HUES48 (cell line): ENCODE results near the gene FITM1.

Experiments used
- H3K27ac ChIP-seq: one replicate; pipeline ENCODE4 v1.7.0; 2013; ENCODE audit warnings: low read depth, low read length, inconsistent platforms
- H3K27me3 ChIP-seq: 2 replicates; pipeline ENCODE4 v1.6.1; 2013; ENCODE audit warnings: mild to moderate bottlenecking, low read length; ENCODE audit not compliant: control insufficient read depth, insufficient read depth
- H3K36me3 ChIP-seq: 2 replicates; pipeline ENCODE4 v1.6.1; 2013; ENCODE audit warnings: low read length; ENCODE audit not compliant: control insufficient read depth, insufficient read depth
- H3K4me1 ChIP-seq: 2 replicates; pipeline ENCODE4 v1.6.1; 2013; ENCODE audit warnings: mild to moderate bottlenecking, low read length; ENCODE audit not compliant: control insufficient read depth, insufficient read depth
- H3K4me3 ChIP-seq: 2 replicates; pipeline ENCODE4 v1.5.1; 2013; ENCODE audit warnings: mild to moderate bottlenecking, low read depth, low read length
- H3K9ac ChIP-seq: 2 replicates; pipeline ENCODE4 v1.6.1; 2013; ENCODE audit warnings: mild to moderate bottlenecking, low read depth, low read length, moderate library complexity
- H3K9me3 ChIP-seq: 2 replicates; pipeline ENCODE4 v1.6.1; 2013; ENCODE audit warnings: low read length; ENCODE audit not compliant: control insufficient read depth, insufficient read depth

Gene FITM1

DNA sequence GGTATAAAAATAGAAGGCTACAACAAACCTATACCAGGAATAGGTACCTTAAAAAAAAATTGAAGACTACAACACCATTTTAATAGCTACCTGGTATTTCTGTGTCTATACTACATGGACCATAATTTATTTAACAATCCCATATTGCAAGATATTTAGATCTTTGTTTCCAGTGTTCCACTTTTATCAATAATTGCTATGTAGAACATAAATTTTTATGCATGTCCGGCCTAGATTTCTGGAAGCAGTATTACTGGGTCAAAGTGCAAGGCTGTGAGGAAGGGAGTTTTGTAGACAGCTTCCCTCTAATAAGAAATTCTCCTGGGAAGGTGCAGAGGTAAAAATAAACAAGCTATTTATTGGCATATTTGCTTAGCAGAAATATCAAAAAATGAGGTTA is 19.9 kb upstream of the FITM1 start:
- Histone ChIP-seq H3K9ac (no peak overlapping the region), H3K27ac (no peak overlapping the region), H3K4me1 (no peaks in the 10 kb centered on the region)

DNA sequence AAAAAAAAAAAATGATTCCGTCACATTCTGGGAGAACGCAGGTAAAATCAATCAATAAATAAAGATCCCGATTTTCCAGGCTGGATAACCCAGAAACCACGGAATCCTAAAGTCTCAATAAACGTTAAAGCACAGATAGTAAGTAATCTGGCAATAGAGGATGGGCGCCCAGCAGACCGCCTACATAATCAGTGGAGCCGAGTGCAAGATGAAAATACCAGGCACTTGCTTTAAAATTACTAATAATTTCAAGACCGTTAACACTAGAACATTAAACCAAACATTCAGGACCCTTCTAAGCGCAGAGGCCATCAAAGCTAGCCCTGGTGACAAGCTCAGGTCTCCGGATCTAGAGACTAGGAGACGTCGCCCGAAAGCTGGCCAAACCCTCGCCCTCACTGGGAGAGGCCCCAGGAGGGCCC is 17.1 kb upstream of the FITM1 start:
- Histone ChIP-seq H3K27me3 (no peaks in the 10 kb centered on the region), H3K9me3 (no peaks in the 10 kb centered on the region), H3K4me1 (no peaks in the 10 kb centered on the region), H3K9ac (peak overlapping the region; percentile 66), H3K4me3 (peak overlapping the region; percentile 92), H3K36me3 (peaks cover 20% of the 10 kb centered on the region), H3K27ac (peak overlapping the region; percentile 97)

More for the DNA sequence above, 19.9 kb upstream of the FITM1 start:
- no peaks in the 10 kb centered on the region for H3K27me3 ChIP-seq
- H3K9me3 ChIP-seq, result no peaks in the 10 kb centered on the region
- H3K4me3 ChIP-seq, result no peak overlapping the region
- no peaks in the 10 kb centered on the region for H3K36me3 ChIP-seq

DNA sequence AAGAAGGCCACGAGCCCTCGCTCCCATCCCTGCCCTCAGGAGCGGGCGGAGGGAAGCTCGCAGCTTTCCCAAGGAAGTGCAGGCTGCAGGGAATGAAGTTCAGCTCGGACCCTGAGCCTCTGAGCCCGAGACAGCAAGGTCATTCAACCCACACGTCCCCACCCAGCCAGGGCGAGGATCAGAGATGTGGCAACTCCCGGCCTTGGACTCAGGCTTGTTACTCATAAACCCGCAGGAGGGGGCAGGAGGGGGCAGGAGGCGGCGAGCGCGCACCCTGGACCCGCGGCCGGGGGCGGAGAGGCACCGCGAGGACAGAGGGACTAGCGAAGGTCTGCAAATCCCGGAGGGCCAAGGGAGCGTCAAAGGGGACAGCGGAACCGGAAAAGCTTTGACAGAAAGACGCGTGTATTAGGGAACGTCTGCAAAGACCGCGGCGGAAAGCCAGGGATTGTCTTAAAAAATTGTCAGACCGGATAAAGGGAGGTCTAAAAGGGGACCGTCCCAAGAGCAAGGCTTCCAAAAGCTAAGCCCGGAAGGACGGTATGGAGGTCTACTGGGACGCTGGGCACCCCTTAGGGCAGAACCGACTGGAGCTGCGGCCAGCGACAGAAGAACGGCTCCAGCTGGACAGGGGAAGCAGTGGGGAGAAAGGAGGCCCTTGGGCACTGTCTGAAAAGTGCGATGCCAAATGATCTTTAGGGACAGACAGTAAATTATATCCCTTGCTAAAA is 16.5 kb upstream of the FITM1 start:
- Histone ChIP-seq H3K27ac (peak overlapping the region; percentile 97), H3K36me3 (peaks cover 26% of the 10 kb centered on the region), H3K27me3 (no peaks in the 10 kb centered on the region), H3K4me3 (peak overlapping the region; percentile 92), H3K9me3 (no peaks in the 10 kb centered on the region), H3K4me1 (no peaks in the 10 kb centered on the region), H3K9ac (peak overlapping the region; percentile 66)

DNA sequence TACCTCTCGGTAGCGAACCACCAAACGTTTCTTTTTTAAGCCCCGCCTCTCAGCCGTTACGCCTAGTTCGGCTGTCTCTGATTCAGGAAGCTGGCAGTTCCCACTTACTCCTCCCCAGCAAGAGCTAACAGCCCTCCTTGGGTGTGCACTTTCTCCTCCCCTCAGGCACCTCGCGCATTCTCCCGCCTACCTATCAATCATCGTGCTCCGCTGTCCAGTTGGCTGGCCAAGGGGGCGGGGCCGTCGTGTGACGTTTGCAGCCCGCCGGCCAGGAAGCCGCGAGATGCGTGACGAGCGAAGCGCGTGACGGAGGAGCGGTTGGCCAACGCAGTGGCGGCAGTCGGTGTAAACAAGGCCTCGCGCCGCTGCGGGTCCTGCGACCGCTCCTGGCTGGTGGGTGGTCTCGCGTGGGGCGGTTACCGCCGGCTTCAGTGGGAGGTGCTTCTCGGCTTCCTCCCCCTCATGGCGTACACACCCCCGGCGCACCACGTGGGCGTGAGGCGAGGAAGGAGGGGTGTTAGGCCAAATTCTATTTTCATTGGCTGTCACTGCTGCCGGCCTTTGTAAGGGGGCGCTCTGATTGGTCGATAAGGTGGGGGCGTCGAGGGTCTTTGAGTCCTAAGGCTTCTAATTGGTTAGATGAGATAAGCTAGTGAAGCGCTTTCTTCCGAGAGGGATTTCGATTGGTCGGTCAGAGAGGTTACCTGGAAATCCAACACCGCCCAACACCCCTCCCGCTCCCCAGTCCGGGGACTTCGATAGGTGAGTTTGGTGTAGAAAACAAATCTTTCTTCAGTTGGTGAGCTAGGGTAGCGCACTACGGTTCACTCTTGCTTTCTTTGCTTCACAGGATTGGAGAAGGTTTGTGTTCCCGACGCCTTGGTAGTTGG is 15.7 kb upstream of the FITM1 start, which contains the start of the genes DCAF11 and NRL:
TSS of gene DCAF11 (plus strand) at position 246 of the 890 bp plus-strand sequence. CDS start 818 bp downstream, outside the sequence.
TSS of gene NRL (minus strand) at position 418 of the 890 bp plus-strand sequence. CDS start 32,101 bp downstream, outside the sequence.
- H3K36me3 ChIP-seq, result peaks cover 34% of the 10 kb centered on the region

DNA sequence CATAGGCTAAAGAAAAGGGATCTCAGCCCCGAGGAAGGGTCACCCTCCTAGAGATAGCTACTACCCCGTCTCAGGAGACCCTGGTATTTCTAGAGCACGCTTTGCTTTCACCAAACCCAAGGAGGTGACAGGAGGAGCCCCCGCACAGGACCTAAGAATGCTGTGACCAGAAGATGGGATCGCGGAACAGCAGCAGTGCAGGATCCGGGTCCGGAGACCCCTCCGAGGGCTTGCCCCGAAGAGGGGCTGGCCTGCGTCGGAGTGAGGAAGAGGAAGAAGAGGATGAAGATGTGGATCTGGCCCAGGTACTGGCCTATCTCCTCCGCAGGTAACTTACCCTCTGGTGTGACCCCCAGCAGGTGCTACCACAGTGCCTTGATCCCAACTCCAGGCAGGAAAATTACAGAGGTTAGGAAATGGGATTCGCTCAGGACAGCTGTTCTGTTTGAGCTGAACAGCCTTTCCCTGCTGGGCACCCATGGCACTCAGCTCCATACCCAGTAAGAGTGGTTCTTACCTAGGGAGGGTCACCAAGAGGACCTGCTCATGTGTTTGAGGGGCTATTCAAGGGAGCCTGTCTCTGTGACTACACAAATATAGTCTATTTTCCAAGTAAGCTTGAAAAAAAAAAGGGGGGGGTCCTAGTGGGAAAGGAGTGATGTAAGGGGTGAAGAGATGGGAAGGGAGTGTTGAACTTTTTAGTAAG is 14.9 kb upstream of the FITM1 start:
- no peaks in the 10 kb centered on the region for H3K9me3 ChIP-seq
- no peaks in the 10 kb centered on the region for H3K4me1 ChIP-seq
- peaks cover 38% of the 10 kb centered on the region for H3K36me3 ChIP-seq
- H3K9ac ChIP-seq, result peak overlapping the region; percentile 55
- H3K4me3 ChIP-seq, result peak overlapping the region; percentile 92
- no peaks in the 10 kb centered on the region for H3K27me3 ChIP-seq
- H3K27ac ChIP-seq, result peak overlapping the region; percentile 73

More for the DNA sequence above, 15.7 kb upstream of the FITM1 start, which contains the start of the genes DCAF11 and NRL:
- Histone ChIP-seq H3K4me3 (peak within 1 kb of the TSS; percentile 92), H3K27ac (peak within 1 kb of the TSS; percentile 97), H3K9ac (peak within 1 kb of the TSS; percentile 91), H3K4me1 (no peaks in the 10 kb centered on the region), H3K9me3 (no peaks in the 10 kb centered on the region), H3K27me3 (no peaks in the 10 kb centered on the region)

DNA sequence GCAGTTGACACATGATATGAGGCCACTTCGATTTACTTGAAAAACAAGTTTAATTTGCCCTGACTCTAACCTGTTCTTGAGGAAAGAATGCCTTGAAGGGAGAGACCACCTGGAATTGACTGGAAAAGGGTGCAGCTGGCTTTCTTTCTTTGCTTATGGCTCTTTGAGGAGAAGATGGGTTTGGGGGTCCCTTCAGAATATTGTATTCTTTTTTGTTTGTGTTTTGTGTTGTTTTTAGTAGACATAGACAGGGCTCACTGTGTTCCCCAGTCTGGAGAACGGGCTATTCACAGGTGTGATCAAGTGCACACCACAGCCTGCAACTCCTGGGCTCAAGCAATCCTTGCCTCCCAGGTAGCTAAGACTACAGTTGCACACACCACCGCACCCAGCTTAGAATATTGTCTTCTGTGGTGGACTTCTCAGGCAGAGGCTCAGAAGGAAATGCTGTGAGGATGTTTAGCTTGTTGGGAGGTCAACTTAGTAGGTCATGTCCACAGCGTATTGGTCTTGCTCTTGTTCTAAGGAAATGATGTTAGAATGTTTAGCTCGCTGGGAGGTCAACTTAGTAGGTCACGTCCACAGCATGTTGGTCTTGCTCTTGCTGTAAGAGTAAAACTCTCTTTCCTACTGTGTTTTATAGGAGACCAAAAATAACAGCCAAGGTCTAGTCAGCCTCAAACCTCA is 14.2 kb upstream of the FITM1 start:
- no peaks in the 10 kb centered on the region for H3K27me3 ChIP-seq
- H3K27ac ChIP-seq, result no peak overlapping the region
- peak overlapping the region; percentile 92 for H3K4me3 ChIP-seq
- no peaks in the 10 kb centered on the region for H3K9me3 ChIP-seq
- H3K4me1 ChIP-seq, result no peaks in the 10 kb centered on the region
- H3K9ac ChIP-seq, result no peak overlapping the region
- peaks cover 45% of the 10 kb centered on the region for H3K36me3 ChIP-seq

DNA sequence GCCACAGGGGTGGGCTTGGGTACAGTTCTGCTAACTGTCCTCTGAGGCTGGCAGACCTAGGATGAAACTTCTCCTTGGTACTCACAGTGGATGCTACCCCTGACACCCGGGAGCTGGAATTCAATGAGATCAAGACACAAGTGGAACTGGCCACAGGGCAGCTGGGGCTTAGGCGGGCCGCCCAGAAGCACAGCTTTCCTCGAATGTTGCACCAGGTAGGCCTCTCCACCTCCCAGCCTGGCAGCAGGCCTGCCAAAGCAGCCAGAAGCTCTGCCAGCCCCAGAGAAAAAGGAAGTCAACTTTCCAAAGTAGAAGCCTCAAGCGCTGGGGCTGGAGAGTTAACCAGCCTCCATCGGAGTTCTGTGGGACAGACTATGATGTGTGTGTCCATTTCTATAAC is 13.3 kb upstream of the FITM1 start:
- Histone ChIP-seq H3K9ac (no peak overlapping the region), H3K4me1 (no peaks in the 10 kb centered on the region), H3K36me3 (peaks cover 53% of the 10 kb centered on the region), H3K4me3 (no peak overlapping the region), H3K9me3 (no peaks in the 10 kb centered on the region), H3K27me3 (no peaks in the 10 kb centered on the region), H3K27ac (no peak overlapping the region)

DNA sequence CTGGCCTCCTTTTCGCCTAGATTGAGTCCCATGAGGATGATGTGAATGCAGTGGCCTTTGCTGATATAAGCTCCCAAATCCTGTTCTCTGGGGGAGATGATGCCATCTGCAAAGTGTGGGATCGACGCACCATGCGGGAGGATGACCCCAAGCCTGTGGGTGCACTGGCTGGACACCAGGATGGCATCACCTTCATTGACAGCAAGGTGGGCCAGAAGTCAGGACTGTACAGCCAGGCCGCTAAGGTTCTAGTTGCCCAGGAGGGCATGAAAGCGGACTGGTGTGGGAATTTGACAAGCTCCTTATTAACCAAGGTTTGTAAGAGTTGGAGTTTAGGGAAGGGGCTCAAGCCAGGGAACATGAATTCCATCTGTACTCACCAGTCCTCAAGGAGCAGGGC is 10.8 kb upstream of the FITM1 start:
- no peaks in the 10 kb centered on the region for H3K27me3 ChIP-seq
- no peak overlapping the region for H3K9ac ChIP-seq
- H3K4me3 ChIP-seq, result no peak overlapping the region
- no peaks in the 10 kb centered on the region for H3K4me1 ChIP-seq
- no peak overlapping the region for H3K27ac ChIP-seq
- peaks cover 74% of the 10 kb centered on the region for H3K36me3 ChIP-seq
- H3K9me3 ChIP-seq, result no peaks in the 10 kb centered on the region

DNA sequence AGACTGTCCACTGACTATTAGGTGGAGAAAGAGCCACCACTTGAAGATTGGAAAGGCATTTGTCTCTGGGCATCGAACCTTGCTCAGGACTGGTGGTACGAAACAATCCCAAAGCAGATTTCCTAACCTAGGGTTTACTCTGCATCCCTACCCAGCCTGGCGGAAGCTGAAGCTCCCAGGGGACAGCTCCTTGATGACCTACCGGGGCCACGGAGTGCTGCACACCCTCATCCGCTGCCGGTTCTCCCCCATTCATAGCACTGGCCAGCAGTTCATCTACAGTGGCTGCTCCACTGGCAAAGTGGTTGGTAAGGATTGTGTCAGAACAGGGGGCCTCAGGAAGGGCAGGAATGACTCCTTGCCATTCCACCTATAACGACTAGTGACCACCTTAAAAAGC is 9.2 kb upstream of the FITM1 start:
- peaks cover 74% of the 10 kb centered on the region for H3K36me3 ChIP-seq

DNA sequence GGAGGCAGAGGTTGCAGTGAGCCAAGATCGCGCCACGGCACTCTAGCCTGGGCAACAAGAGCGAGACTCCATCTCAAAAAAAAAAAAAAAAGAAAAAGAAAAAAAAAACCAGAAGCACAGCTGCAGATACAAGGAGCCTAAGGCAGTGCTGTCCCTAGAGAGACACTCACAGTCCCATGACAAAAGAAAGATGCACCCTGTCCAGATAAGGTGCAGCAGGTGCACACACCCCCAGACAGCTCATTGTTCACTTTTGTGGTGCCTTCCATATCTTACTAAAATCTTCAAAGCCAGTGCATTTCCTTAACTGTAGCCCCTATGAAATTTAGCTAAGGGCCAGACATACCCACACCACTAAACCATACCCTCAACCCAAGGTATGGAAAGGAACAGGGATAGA is 8.0 kb upstream of the FITM1 start:
- no peak overlapping the region for H3K9ac ChIP-seq
- no peaks in the 10 kb centered on the region for H3K27me3 ChIP-seq
- no peak overlapping the region for H3K4me3 ChIP-seq
- H3K4me1 ChIP-seq, result no peaks in the 10 kb centered on the region
- H3K27ac ChIP-seq, result no peak overlapping the region
- H3K9me3 ChIP-seq, result no peaks in the 10 kb centered on the region
- H3K36me3 ChIP-seq, result peaks cover 64% of the 10 kb centered on the region

More for the DNA sequence above, 9.2 kb upstream of the FITM1 start:
- H3K9me3 ChIP-seq, result no peaks in the 10 kb centered on the region
- H3K4me1 ChIP-seq, result no peaks in the 10 kb centered on the region
- H3K4me3 ChIP-seq, result no peak overlapping the region
- H3K27ac ChIP-seq, result no peak overlapping the region
- no peak overlapping the region for H3K9ac ChIP-seq
- no peaks in the 10 kb centered on the region for H3K27me3 ChIP-seq
